Loucy (cell line): ENCODE measurements around the gene ADORA1.

Experiments
- CTCF ChIP-seq: fragments of 200-600 bp; sonication (generic); conservative IDR thresholded peaks from 2 replicates; pipeline ENCODE4 v1.5.1; 2014; ENCODE audit warnings: mild to moderate bottlenecking, antibody characterized with exemption, low read length
- EZH2phosphoT487 ChIP-seq: fragments of 200-600 bp; IDR thresholded peaks from 2 replicates; pipeline ENCODE4 v1.6.1; 2018; ENCODE audit warnings: antibody characterized with exemption, mild to moderate bottlenecking, moderate library complexity, borderline replicate concordance

GRCh38 chr1:203096566-203096965 is 31.0 kb upstream of the ADORA1 start:
- TF ChIP-seq CTCF: no peak
- TF ChIP-seq EZH2phosphoT487: no peak
